Fibroblast of villous mesenchyme (primary cell): ENCODE results near the gene OGFRL1. TPM values are rescaled to one million over a fixed set of nuclear protein-coding genes. Genes with fewer than 3 reads are reported as not detected.
A peak's percentile ranks its signal among the peaks of the same experiment; 100 is the strongest.

ENCODE experiments used
- DNase-seq: peaks from one replicate; pipeline ENCODE4 v3.0.0-alpha.2; 2010; ENCODE audit warnings: low read depth
- H3K4me3 ChIP-seq: 2 replicates; pipeline ENCODE4 v1.5.1; 2011; ENCODE audit warnings: low read depth, mild to moderate bottlenecking, low read length
- total RNA-seq: library from RNA; depleted of rRNA; stranded (reverse); fragments of >200 nt; gene quantifications from 2 replicates; pipeline ENCODE4 v1.2.3, GENCODE V29; 2012
- TF ChIP-seq, protein P1 (sequence below): IDR thresholded peaks from 2 replicates; pipeline ENCODE4 v1.5.1; 2012; ENCODE audit warnings: low read depth, mild to moderate bottlenecking, low read length; ENCODE audit not compliant: insufficient read depth

OGFRL1 gene
- total RNA-seq: 90.8 and 241 TPM in 2 replicates

DNA sequence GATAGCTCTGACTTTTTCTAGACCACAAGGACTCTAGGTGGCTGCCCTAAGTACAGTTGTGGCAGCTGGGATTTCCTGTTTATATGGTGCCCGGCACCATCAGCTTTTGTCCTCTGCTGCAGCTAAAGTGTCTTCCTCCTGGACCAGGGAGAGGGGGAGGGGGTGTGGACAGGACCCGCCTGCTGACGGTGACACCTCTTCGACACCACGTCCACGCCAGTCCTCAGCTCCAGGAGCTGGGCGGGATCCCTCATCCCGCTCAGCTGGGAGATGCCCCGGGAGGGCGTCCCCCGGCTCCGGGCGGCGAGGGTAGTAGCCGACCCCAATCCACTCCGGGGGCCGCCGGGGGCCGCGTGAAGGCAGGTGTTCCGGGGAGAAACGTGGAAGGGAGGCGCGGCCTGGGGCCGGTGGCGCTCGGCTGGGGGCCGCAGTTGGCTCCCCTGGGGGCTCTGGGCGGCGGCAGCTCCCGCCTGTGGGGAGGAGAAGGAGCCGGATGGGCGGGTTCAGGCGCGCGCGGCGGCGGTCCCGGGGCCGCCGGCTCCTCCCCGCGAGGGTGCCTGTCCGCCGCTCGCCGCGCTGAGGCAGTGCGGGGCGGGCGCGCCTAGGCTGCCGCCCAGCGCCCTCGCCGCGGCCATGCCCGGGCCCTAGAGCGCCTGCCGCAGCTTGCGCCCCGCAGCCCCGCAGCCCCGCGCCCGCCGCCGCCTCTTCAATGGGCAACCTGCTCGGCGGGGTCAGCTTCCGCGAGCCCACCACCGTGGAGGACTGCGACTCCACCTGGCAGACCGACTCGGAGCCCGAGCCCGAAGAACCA, at the start of gene OGFRL1:
OGFRL1 (plus strand) TSS at position 584 of the 811 bp plus-strand sequence; CDS start at position 710, 126 bp downstream.
- TF ChIP-seq, protein P1, sequence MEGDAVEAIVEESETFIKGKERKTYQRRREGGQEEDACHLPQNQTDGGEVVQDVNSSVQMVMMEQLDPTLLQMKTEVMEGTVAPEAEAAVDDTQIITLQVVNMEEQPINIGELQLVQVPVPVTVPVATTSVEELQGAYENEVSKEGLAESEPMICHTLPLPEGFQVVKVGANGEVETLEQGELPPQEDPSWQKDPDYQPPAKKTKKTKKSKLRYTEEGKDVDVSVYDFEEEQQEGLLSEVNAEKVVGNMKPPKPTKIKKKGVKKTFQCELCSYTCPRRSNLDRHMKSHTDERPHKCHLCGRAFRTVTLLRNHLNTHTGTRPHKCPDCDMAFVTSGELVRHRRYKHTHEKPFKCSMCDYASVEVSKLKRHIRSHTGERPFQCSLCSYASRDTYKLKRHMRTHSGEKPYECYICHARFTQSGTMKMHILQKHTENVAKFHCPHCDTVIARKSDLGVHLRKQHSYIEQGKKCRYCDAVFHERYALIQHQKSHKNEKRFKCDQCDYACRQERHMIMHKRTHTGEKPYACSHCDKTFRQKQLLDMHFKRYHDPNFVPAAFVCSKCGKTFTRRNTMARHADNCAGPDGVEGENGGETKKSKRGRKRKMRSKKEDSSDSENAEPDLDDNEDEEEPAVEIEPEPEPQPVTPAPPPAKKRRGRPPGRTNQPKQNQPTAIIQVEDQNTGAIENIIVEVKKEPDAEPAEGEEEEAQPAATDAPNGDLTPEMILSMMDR: no peak
- DNase-seq: peak; percentile 67
- H3K4me3 ChIP-seq: peak within 1 kb of the TSS; percentile 68

GRCh38 chr6:71239694-71240093, 48.9 kb upstream of the OGFRL1 start:
- DNase-seq: no peak
- TF ChIP-seq, protein P1: no peak
- H3K4me3 ChIP-seq: no peak overlapping the region

GRCh38 chr6:71245265-71246049, 43.2 kb upstream of the OGFRL1 start:
- DNase-seq: no peak

GRCh38 chr6:71246596-71246995, 42.0 kb upstream of the OGFRL1 start:
- H3K4me3 ChIP-seq: no peak overlapping the region
- DNase-seq: no peak
- TF ChIP-seq, protein P1: no peak

More at GRCh38 chr6:71245265-71246049, 43.2 kb upstream of the OGFRL1 start:
- TF ChIP-seq, protein P1: no peak
- no peak overlapping the region for H3K4me3 ChIP-seq

- peak; percentile 81 for DNase-seq
- no peak overlapping the region for H3K4me3 ChIP-seq
- TF ChIP-seq, protein P1: no peak
Observed at GRCh38 chr6:71248306-71248765, 40.3 kb upstream of the OGFRL1 start.

GRCh38 chr6:71248878-71249544, 39.6 kb upstream of the OGFRL1 start:
- no peak for DNase-seq
- no peak overlapping the region for H3K4me3 ChIP-seq
- TF ChIP-seq, protein P1: no peak
